Gastrocnemius medialis (tissue), 4 donors: ENCODE measurements around the gene TCF12.

ENCODE experiments used
- POLR2A ChIP-seq, 2 donors: fragments of 450-650 bp; IDR thresholded peaks; one replicate each; pipeline ENCODE4 v1.6.1; 2017; ENCODE audit warnings: antibody characterized with exemption in 2 of 2, mild to moderate bottlenecking in 2 of 2, moderate library complexity in 2 of 2
- TF ChIP-seq, protein P1 (sequence below), 5 experiments: fragments of 450-650 bp in 3 of 5; fragments of 200-600 bp in 2 of 5; sonication (generic) in 2 of 5; IDR thresholded peaks in 4 of 5; conservative IDR thresholded peaks in 1 of 5; 1 replicate in 4 of 5; 2 replicates in 1 of 5; pipeline ENCODE4 v1.5.1; 2016 to 2019; ENCODE audit warnings: antibody characterized with exemption in 5 of 5, mild to moderate bottlenecking in 3 of 5, moderate library complexity in 3 of 5

DNA sequence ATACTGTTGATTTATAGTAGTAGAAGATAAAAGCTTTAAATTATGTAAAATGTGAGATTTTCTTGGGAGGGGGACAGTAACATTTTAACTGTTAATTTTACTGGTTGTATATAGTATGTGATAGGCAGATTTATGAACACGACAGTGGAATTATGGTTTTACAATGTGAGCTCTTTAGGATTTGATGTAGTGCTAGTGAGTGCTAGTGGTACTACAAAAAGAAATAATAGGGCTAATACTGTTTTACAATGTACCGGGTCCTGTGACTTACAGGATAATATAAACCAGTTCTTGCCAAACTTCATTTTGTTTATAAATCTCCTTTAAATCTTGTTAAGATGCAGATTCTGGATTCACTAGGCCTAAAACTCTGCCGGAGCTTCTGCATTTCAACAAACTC, 165.7 kb downstream of the TCF12 start:
- TF ChIP-seq POLR2A (IDR thresholded peaks at IDR 0.05) = no peak
- TF ChIP-seq, protein P1, sequence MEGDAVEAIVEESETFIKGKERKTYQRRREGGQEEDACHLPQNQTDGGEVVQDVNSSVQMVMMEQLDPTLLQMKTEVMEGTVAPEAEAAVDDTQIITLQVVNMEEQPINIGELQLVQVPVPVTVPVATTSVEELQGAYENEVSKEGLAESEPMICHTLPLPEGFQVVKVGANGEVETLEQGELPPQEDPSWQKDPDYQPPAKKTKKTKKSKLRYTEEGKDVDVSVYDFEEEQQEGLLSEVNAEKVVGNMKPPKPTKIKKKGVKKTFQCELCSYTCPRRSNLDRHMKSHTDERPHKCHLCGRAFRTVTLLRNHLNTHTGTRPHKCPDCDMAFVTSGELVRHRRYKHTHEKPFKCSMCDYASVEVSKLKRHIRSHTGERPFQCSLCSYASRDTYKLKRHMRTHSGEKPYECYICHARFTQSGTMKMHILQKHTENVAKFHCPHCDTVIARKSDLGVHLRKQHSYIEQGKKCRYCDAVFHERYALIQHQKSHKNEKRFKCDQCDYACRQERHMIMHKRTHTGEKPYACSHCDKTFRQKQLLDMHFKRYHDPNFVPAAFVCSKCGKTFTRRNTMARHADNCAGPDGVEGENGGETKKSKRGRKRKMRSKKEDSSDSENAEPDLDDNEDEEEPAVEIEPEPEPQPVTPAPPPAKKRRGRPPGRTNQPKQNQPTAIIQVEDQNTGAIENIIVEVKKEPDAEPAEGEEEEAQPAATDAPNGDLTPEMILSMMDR (IDR thresholded peaks at IDR 0.05 in 4 of 5, conservative IDR thresholded peaks at IDR 0.05 in 1 of 5) = no peak
